ENCODE results near the gene LHX2. TPM values are rescaled to one million over a fixed set of nuclear protein-coding genes. Genes with fewer than 3 reads are reported as not detected.

The LHX2 gene
- total and polyA plus RNA-seq, 9 of the 15 experiments (the other 6 are each of a cell fraction or from before 2014, with no cell fraction given), result 0.07 TPM; not detected in 8

DNA sequence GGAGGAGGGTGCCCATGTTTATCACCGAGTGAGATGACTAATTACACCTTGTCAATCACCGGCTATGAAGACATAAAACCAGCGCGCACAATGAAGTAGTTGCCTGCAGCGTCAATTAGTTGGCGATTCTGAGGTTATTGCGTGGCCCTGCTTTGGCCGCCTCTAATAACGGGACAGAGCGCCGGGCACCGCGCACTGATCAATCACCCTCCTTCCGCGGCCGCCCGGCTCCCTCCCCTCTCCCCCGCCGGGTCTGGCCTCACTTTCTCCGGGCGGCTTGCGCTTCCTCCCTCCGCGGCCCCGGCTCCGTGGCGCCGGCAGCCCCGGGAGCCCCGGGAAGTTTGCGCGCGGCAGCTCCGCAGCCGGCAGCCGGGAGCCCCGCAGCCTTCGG lies 3.3 kb upstream of the LHX2 start:
- peaks cover 0 to 35% of the 10 kb centered on the region in 2 experiments; a peak in 2 of 5 replicates for H3K4me1 ChIP-seq (replicated peaks in 1 of 2; ENCODE audit: control insufficient read depth in 2 of 2, insufficient read depth in 2 of 2, low read length in 2 of 2)
- DNase-seq (ENCODE audit: extremely low read depth in 1 of 4, low spot score in 3 of 4) (no peak), FAIRE-seq (no peak), ATAC-seq (no peak)
- no TSS peak for BruUV-seq (replicated peaks)
- CTCF ChIA-PET (ENCODE audit: low intra/inter-chr PET ratio), result no interaction called here
- no peak overlapping the region for H3K4me3 ChIP-seq
- no peaks in the 10 kb centered on the region for H3K79me2 ChIP-seq (ENCODE audit: control insufficient read depth, insufficient read depth, low read length)
- H3K36me3 ChIP-seq (ENCODE audit: control insufficient read depth, insufficient read depth, low read length), result no peaks in the 10 kb centered on the region
- H2AFZ ChIP-seq (ENCODE audit: low read depth, low read length), result no peak overlapping the region
- peaks cover 53 to 69% of the 10 kb centered on the region in 2 experiments for H3K27me3 ChIP-seq (ENCODE audit: control insufficient read depth in 2 of 2, insufficient read depth in 2 of 2, low read length in 2 of 2)
- H3K9me3 ChIP-seq (replicated peaks; ENCODE audit: control insufficient read depth, insufficient read depth, low read depth, low read length), result no peaks in the 10 kb centered on the region
- no peaks in the 10 kb centered on the region for H3K9me1 ChIP-seq (ENCODE audit: control insufficient read depth, insufficient read depth, low read length)
- POLR2A ChIA-PET, result no interaction called here
- no peak overlapping the region for H3K4me2 ChIP-seq (ENCODE audit: insufficient read depth, low read length)
- 33% methylated on average over 13 of the region's 38 CpGs for WGBS (ENCODE audit: insufficient coverage, low coverage, missing lambda C conversion rate)
- TF ChIP-seq NFE2L1 (tag; IDR thresholded peaks at IDR 0.05; ENCODE audit: borderline replicate concordance, low read depth) (no peak), BRD9 (IDR thresholded peaks at IDR 0.05; ENCODE audit: low read depth, partially characterized antibody) (no peak), SAFB (IDR thresholded peaks at IDR 0.05; ENCODE audit: borderline replicate concordance, low read depth, low read length) (no peak), GTF2E2 (tag; IDR thresholded peaks at IDR 0.05) (no peak), CHD4 (IDR thresholded peaks at IDR 0.05; ENCODE audit: insufficient read depth, insufficient replicate concordance, low read depth, low read length, poor library complexity, severe bottlenecking) (no peak), CREBBP (IDR thresholded peaks at IDR 0.05; ENCODE audit: low read depth, low read length) (no peak)
- TF ChIP-seq, protein P1, sequence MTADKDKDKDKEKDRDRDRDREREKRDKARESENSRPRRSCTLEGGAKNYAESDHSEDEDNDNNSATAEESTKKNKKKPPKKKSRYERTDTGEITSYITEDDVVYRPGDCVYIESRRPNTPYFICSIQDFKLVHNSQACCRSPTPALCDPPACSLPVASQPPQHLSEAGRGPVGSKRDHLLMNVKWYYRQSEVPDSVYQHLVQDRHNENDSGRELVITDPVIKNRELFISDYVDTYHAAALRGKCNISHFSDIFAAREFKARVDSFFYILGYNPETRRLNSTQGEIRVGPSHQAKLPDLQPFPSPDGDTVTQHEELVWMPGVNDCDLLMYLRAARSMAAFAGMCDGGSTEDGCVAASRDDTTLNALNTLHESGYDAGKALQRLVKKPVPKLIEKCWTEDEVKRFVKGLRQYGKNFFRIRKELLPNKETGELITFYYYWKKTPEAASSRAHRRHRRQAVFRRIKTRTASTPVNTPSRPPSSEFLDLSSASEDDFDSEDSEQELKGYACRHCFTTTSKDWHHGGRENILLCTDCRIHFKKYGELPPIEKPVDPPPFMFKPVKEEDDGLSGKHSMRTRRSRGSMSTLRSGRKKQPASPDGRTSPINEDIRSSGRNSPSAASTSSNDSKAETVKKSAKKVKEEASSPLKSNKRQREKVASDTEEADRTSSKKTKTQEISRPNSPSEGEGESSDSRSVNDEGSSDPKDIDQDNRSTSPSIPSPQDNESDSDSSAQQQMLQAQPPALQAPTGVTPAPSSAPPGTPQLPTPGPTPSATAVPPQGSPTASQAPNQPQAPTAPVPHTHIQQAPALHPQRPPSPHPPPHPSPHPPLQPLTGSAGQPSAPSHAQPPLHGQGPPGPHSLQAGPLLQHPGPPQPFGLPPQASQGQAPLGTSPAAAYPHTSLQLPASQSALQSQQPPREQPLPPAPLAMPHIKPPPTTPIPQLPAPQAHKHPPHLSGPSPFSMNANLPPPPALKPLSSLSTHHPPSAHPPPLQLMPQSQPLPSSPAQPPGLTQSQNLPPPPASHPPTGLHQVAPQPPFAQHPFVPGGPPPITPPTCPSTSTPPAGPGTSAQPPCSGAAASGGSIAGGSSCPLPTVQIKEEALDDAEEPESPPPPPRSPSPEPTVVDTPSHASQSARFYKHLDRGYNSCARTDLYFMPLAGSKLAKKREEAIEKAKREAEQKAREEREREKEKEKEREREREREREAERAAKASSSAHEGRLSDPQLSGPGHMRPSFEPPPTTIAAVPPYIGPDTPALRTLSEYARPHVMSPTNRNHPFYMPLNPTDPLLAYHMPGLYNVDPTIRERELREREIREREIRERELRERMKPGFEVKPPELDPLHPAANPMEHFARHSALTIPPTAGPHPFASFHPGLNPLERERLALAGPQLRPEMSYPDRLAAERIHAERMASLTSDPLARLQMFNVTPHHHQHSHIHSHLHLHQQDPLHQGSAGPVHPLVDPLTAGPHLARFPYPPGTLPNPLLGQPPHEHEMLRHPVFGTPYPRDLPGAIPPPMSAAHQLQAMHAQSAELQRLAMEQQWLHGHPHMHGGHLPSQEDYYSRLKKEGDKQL (CRISPR knock-in tag; IDR thresholded peaks at IDR 0.05; ENCODE audit: borderline replicate concordance), result no peak
- no peak overlapping the region for H3K27ac ChIP-seq (ENCODE audit: extremely low read depth, low read depth, low read length)
- in situ Hi-C loops (cut with MboI), result no loop called here
- H3K9ac ChIP-seq (ENCODE audit: insufficient read depth in 1 of 2, low read depth in 2 of 2, low read length in 2 of 2), result no peak overlapping the region
- H4K20me1 ChIP-seq (replicated peaks; ENCODE audit: control insufficient read depth, insufficient read depth, low read length), result peaks cover 5% of the 10 kb centered on the region; the same call in 1 of the 2 replicates
- intact Hi-C loops (cut with micrococcal nuclease), result no loop called here
